ENCODE data around the gene TMEM100. TPM values are rescaled to one million over a fixed set of nuclear protein-coding genes. Genes with fewer than 3 reads are reported as not detected.

Gene TMEM100
- total and polyA plus RNA-seq, 10 of the 15 experiments (the other 5 are each of a cell fraction or from before 2014, with no cell fraction given): not detected

DNA sequence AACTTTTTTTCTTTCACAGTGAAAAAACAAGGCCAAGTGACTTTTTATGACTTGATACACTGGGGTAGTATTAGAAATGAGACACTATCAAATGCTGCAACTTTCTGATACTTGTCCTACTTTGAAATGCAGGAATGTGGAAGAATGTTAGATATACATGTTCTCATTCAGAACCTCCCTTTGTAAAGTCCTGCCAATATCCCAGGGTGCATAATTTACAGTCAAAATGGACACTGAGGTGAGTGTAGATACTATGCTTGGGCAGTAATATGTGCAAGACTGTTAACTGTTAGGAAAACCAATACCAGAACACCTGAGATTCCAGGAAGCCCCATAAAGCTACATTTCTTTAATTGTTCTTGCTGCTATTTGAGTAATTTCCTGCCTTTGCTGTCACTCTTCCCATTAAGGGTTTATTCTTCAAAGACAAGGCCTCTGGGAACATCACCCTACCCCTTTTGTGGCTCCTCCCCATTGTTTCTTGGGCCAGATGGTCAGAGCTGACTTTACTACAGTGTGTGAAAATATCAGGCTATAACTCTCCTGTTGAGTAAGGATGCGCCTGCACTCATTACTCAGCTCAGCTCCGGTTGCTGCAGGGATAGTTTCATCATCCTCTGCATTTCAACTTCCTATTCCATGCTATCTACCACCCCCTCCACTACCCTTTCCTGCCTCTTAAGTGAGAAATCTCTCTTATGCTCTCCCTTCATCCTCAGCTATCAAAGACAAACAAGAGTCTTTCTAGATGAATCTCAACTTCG is 48.7 kb downstream of the TMEM100 start:
- SMC1A ChIA-PET (ENCODE audit: uncharacterized antibody, unreplicated experiment): no interaction called here
- intact Hi-C loops (cut with micrococcal nuclease; ENCODE audit: unreplicated experiment) (no loop called here), in situ Hi-C loops (cut with MboI) (no loop called here)

More for the DNA sequence above, 48.7 kb downstream of the TMEM100 start:
- H3K9me3 ChIP-seq (replicated peaks; ENCODE audit: control insufficient read depth, insufficient read depth, low read length): no peaks in the 10 kb centered on the region; the same call in 2 of the 3 replicates
- CTCF ChIA-PET: no interaction called here
- no peaks in the 10 kb centered on the region for H3K36me3 ChIP-seq (ENCODE audit: control insufficient read depth in 2 of 2, insufficient read depth in 2 of 2, low read length in 1 of 2)
- POLR2A ChIA-PET: no interaction called here
- H3K4me3 ChIP-seq: no peak overlapping the region
- H3K27ac ChIP-seq (ENCODE audit: control insufficient read depth, insufficient read depth): no peak overlapping the region
- no peaks in the 10 kb centered on the region for H3K4me1 ChIP-seq (ENCODE audit: control insufficient read depth, insufficient read depth, low read length)
- H3K79me2 ChIP-seq (ENCODE audit: control insufficient read depth, insufficient read depth, low read length): no peaks in the 10 kb centered on the region
- H4K20me1 ChIP-seq (ENCODE audit: control insufficient read depth, insufficient read depth): no peaks in the 10 kb centered on the region
- H2AFZ ChIP-seq (ENCODE audit: control insufficient read depth, low read depth, low read length): no peak overlapping the region
- no peak overlapping the region for H3K9ac ChIP-seq (ENCODE audit: control insufficient read depth, insufficient read depth, low read length)
- ATAC-seq (no peak), DNase-seq (ENCODE audit: low read depth, low spot score) (no peak), FAIRE-seq (no peak)
- 2% methylated on average over 3 of the region's 3 CpGs for WGBS (ENCODE audit: insufficient coverage, insufficient replicate concordance, low lambda C conversion rate, missing lambda C conversion rate)
- no TSS peak for BruUV-seq (replicated peaks)
- no peaks in the 10 kb centered on the region; a peak in 1 of 4 replicates for H3K27me3 ChIP-seq (replicated peaks in 1 of 2; ENCODE audit: control insufficient read depth in 2 of 2, insufficient read depth in 2 of 2, low read length in 1 of 2)
- RAD21 ChIA-PET (ENCODE audit: unreplicated experiment): no interaction called here
- no peak overlapping the region for H3K4me2 ChIP-seq (ENCODE audit: control insufficient read depth, insufficient read depth)
- TF ChIP-seq PAX8 (IDR thresholded peaks at IDR 0.05): no peak
- TF ChIP-seq RAD21 (IDR thresholded peaks at IDR 0.05; ENCODE audit: insufficient read depth, low read depth, low read length): no peak
- no peak for TF ChIP-seq CBX3 (IDR thresholded peaks at IDR 0.05; ENCODE audit: borderline replicate concordance, low read depth)
- TF ChIP-seq SMAD5 (IDR thresholded peaks at IDR 0.05; ENCODE audit: low read depth): no peak
- TF ChIP-seq, protein P1, sequence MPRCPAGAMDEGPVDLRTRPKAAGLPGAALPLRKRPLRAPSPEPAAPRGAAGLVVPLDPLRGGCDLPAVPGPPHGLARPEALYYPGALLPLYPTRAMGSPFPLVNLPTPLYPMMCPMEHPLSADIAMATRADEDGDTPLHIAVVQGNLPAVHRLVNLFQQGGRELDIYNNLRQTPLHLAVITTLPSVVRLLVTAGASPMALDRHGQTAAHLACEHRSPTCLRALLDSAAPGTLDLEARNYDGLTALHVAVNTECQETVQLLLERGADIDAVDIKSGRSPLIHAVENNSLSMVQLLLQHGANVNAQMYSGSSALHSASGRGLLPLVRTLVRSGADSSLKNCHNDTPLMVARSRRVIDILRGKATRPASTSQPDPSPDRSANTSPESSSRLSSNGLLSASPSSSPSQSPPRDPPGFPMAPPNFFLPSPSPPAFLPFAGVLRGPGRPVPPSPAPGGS (IDR thresholded peaks at IDR 0.05; ENCODE audit: borderline replicate concordance, insufficient read depth, low read depth, low read length, poor library complexity, severe bottlenecking): no peak
- TF ChIP-seq, protein P2, sequence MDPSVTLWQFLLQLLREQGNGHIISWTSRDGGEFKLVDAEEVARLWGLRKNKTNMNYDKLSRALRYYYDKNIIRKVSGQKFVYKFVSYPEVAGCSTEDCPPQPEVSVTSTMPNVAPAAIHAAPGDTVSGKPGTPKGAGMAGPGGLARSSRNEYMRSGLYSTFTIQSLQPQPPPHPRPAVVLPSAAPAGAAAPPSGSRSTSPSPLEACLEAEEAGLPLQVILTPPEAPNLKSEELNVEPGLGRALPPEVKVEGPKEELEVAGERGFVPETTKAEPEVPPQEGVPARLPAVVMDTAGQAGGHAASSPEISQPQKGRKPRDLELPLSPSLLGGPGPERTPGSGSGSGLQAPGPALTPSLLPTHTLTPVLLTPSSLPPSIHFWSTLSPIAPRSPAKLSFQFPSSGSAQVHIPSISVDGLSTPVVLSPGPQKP (IDR thresholded peaks at IDR 0.05; ENCODE audit: low read depth, low read length): no peak
- TF ChIP-seq ZNF24 (IDR thresholded peaks at IDR 0.05): no peak
- TF ChIP-seq ZNF217 (IDR thresholded peaks at IDR 0.05): no peak
- TF ChIP-seq NR2C2 (IDR thresholded peaks at IDR 0.05; ENCODE audit: borderline replicate concordance, control insufficient read depth, insufficient read length, low read depth): no peak
- TF ChIP-seq FOS (IDR thresholded peaks at IDR 0.05; ENCODE audit: borderline replicate concordance, extremely low read depth, insufficient read length): no peak
- no peak for TF ChIP-seq RAD51 (IDR thresholded peaks at IDR 0.05)
- TF ChIP-seq HDGF (IDR thresholded peaks at IDR 0.05): no peak
- no peak for TF ChIP-seq BHLHE40 (IDR thresholded peaks at IDR 0.05; ENCODE audit: borderline replicate concordance in 1 of 2, low read depth in 2 of 2, low read length in 1 of 2)
- TF ChIP-seq, protein P3, sequence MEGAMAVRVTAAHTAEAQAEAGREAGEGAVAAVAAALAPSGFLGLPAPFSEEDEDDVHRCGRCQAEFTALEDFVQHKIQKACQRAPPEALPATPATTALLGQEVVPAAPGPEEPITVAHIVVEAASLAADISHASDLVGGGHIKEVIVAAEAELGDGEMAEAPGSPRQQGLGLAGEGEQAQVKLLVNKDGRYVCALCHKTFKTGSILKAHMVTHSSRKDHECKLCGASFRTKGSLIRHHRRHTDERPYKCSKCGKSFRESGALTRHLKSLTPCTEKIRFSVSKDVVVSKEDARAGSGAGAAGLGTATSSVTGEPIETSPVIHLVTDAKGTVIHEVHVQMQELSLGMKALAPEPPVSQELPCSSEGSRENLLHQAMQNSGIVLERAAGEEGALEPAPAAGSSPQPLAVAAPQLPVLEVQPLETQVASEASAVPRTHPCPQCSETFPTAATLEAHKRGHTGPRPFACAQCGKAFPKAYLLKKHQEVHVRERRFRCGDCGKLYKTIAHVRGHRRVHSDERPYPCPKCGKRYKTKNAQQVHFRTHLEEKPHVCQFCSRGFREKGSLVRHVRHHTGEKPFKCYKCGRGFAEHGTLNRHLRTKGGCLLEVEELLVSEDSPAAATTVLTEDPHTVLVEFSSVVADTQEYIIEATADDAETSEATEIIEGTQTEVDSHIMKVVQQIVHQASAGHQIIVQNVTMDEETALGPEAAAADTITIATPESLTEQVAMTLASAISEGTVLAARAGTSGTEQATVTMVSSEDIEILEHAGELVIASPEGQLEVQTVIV (IDR thresholded peaks at IDR 0.05; ENCODE audit: borderline replicate concordance, partially characterized antibody): no peak

Measured in GM12878 (cell line).